ENCODE data around the gene EN2.

DNA sequence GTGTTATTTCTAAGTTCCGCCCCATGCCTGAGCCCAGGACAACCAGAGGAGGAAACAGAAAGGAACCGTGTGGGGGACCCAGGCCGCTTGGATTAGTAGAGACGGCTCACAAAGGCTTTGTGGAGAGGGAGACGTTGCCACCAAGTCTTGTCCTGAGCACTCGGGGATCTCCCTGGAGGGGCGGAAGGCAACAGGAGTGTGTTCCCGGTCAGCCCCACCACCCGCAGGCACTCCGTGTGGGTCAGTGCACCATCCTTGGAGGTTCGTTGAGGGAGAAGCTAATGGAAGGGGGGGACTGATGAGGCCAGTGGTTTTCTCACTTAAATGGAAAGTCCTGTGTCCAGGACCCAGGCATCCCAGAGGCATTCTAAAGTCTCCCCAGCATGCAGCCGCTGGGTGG, 26.7 kb upstream of the EN2 start:
- TF ChIP-seq POLR2A (IDR thresholded peaks at IDR 0.05): no peak
- TF ChIP-seq, protein P1, sequence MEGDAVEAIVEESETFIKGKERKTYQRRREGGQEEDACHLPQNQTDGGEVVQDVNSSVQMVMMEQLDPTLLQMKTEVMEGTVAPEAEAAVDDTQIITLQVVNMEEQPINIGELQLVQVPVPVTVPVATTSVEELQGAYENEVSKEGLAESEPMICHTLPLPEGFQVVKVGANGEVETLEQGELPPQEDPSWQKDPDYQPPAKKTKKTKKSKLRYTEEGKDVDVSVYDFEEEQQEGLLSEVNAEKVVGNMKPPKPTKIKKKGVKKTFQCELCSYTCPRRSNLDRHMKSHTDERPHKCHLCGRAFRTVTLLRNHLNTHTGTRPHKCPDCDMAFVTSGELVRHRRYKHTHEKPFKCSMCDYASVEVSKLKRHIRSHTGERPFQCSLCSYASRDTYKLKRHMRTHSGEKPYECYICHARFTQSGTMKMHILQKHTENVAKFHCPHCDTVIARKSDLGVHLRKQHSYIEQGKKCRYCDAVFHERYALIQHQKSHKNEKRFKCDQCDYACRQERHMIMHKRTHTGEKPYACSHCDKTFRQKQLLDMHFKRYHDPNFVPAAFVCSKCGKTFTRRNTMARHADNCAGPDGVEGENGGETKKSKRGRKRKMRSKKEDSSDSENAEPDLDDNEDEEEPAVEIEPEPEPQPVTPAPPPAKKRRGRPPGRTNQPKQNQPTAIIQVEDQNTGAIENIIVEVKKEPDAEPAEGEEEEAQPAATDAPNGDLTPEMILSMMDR (IDR thresholded peaks at IDR 0.05): no peak

Data from uterus (tissue), 2 donors.